ENCODE results near the gene IL5RA.

Gene IL5RA, protein sequence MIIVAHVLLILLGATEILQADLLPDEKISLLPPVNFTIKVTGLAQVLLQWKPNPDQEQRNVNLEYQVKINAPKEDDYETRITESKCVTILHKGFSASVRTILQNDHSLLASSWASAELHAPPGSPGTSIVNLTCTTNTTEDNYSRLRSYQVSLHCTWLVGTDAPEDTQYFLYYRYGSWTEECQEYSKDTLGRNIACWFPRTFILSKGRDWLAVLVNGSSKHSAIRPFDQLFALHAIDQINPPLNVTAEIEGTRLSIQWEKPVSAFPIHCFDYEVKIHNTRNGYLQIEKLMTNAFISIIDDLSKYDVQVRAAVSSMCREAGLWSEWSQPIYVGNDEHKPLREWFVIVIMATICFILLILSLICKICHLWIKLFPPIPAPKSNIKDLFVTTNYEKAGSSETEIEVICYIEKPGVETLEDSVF

DNA sequence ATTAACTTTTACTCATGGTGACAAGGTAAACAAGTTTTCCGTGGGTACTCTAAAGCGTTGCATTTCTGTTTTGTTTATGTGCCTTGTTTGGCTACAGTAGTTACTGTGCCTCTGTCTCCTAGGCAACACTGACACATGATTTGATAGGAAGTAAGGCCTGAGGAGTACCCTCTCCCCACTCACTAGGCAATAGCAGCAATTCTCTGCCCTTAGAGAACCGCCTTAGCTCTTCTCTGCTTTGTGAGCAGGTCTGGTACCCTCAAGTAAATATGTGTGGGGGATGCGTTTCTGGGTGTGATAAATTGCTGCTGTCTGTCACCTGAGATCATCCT lies at the start of gene IL5RA:
IL5RA (minus strand) TSS at position 76 of the 332 bp plus-strand sequence. CDS start 5,390 bp downstream, outside the sequence.
- TF ChIP-seq, protein P1, sequence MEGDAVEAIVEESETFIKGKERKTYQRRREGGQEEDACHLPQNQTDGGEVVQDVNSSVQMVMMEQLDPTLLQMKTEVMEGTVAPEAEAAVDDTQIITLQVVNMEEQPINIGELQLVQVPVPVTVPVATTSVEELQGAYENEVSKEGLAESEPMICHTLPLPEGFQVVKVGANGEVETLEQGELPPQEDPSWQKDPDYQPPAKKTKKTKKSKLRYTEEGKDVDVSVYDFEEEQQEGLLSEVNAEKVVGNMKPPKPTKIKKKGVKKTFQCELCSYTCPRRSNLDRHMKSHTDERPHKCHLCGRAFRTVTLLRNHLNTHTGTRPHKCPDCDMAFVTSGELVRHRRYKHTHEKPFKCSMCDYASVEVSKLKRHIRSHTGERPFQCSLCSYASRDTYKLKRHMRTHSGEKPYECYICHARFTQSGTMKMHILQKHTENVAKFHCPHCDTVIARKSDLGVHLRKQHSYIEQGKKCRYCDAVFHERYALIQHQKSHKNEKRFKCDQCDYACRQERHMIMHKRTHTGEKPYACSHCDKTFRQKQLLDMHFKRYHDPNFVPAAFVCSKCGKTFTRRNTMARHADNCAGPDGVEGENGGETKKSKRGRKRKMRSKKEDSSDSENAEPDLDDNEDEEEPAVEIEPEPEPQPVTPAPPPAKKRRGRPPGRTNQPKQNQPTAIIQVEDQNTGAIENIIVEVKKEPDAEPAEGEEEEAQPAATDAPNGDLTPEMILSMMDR (IDR thresholded peaks at IDR 0.05; ENCODE audit: low read depth, low read length, missing control alignments): no peak
- no peak within 1 kb of the TSS for H3K4me3 ChIP-seq (ENCODE audit: low read depth, low read length)
- in situ Hi-C loops (cut with HindIII; ENCODE audit: low sequenced_read_pairs): no loop called here
- no peak for DNase-seq (ENCODE audit: low read depth)

DNA sequence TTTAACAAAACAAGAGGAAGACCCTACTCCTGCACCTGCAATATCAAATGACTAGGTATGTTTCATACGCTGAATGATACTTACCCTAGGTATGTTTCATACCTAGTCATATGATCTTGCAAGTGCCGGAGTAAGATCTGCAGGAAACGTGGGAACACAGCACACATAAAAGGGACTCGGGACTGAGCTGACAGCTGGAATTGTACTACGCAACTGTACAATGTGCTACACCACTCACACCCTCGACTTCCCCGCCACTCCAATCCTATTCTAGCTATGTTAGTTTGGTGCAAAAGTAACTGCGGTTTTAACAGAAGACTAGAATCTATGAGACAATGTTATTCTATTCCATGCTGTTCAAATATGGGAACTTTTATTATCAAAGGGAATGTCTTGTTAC lies 47.3 kb upstream of the IL5RA start:
- no peak for DNase-seq (ENCODE audit: low read depth)
- in situ Hi-C loops (cut with HindIII; ENCODE audit: low sequenced_read_pairs): no loop called here
- no peak overlapping the region for H3K4me3 ChIP-seq (ENCODE audit: low read depth, low read length)
- TF ChIP-seq, protein P1 (IDR thresholded peaks at IDR 0.05; ENCODE audit: low read depth, low read length, missing control alignments): no peak

DNA sequence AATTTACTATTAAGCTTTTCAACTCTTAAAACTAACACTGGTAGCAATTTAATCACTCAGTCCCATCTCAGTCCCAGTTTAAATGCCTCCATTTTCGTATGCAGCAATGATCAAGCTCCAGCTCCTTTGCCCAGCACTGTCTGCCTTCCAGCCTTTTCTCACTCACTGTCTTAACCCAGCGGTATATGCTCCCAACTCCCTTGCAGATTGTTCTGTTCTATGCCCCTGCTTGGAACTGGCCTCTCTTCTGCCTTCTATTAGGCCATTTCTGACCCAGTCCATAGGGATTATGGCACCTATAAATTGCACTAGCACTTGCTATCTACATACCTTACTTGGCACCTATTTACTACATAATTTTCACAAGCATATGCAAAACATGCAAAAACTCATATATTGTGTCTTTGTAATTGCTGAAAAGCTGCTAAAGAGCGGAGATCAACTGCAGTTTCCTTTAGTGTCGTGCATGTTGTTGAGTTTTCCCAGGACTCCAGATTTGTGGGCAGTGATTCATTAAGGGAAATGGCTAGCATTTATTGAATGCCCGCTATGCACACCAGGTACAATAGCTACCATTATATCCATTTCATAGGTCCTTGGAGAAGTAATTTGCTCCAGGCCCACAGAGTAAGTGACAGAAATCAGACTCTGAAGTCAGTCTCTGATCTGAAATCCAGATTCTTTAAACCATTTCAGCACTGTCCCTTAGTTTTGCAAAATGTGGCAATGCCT lies 44.9 kb upstream of the IL5RA start:
- DNase-seq (ENCODE audit: low read depth): no peak
- TF ChIP-seq, protein P1 (IDR thresholded peaks at IDR 0.05; ENCODE audit: low read depth, low read length, missing control alignments): no peak
- in situ Hi-C loops (cut with HindIII; ENCODE audit: low sequenced_read_pairs): no loop called here
- no peak overlapping the region for H3K4me3 ChIP-seq (ENCODE audit: low read depth, low read length)

DNA sequence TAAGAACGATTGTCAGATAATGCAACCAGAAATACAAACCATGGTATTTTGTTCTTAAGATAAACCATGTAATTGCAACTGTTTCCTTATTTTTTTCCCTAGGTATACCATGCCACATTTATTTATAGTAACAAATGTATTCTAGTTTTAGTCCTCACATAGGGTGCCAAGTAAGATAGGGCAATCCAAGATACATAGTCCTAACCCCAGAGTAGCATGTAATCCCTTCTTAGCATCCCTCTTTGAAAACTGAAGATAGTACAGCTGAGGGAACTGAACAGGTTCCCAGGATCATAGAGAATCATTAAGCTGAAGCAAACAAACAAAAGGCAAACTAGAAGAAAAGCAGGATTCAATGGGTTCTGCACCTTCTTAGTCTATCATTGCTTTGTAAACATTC lies 41.3 kb upstream of the IL5RA start:
- TF ChIP-seq, protein P1 (IDR thresholded peaks at IDR 0.05; ENCODE audit: low read depth, low read length, missing control alignments): no peak
- in situ Hi-C loops (cut with HindIII; ENCODE audit: low sequenced_read_pairs): no loop called here
- H3K4me3 ChIP-seq (ENCODE audit: low read depth, low read length): no peak overlapping the region
- no peak for DNase-seq (ENCODE audit: low read depth)

DNA sequence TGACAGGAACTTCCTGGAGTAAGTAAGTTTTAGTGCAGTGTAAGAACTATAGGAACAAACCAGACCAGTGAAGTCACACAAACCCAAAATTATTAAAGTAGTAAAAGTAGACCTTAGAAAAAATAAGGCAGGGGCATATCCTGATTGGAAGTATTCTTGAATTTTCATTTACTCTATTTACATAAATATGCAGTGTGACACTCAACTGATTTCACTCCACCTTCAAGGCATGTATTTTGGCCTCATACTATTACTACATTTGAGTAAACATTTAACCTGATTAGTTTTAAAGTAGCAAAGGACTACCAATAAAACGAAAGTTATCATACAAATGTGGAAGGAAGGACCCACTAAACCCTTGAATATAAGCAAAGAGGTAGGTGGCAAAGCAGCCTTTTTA lies 39.4 kb upstream of the IL5RA start:
- DNase-seq (ENCODE audit: low read depth): no peak
- TF ChIP-seq, protein P1 (IDR thresholded peaks at IDR 0.05; ENCODE audit: low read depth, low read length, missing control alignments): no peak
- in situ Hi-C loops (cut with HindIII; ENCODE audit: low sequenced_read_pairs): no loop called here
- H3K4me3 ChIP-seq (ENCODE audit: low read depth, low read length): no peak overlapping the region

DNA sequence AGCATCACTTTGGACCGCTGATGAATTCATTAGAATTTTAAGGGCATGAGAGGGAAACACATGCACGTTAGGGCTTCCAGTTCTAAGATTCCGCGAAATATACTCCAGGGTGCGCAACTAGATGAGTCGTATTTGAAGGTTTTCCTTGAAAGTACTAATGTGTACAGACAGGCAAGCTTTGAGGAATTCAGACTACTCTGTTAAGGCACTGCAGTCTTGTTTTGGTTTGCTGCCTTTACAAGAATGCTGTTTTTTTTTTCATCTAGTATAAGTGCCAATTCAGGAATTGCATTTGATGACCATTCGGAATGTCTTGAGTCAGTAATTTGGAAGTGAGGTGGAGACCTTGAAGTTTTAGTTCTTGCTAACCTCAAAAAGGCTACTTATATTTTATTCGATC lies 35.7 kb upstream of the IL5RA start:
- in situ Hi-C loops (cut with HindIII; ENCODE audit: low sequenced_read_pairs): no loop called here
- no peak overlapping the region for H3K4me3 ChIP-seq (ENCODE audit: low read depth, low read length)
- TF ChIP-seq, protein P1 (IDR thresholded peaks at IDR 0.05; ENCODE audit: low read depth, low read length, missing control alignments): no peak
- DNase-seq (ENCODE audit: low read depth): no peak
